DMS53 treated with DMSO at 0.1 percent for 48 hours (cell line): ENCODE measurements around the gene METRN.

Experiments used
- DNase-seq: peaks from one replicate; lab custom pipeline; 2025; ENCODE audit not compliant: unreplicated experiment; lab: John Stamatoyannopoulos, UW

Gene METRN

GRCh38 chr16:677316-678190, 37.4 kb upstream of the METRN start:
- DNase-seq, result no peak

GRCh38 chr16:678209-678857, 36.6 kb upstream of the METRN start:
- no peak for DNase-seq

- peak; percentile 59 for DNase-seq
These were observed 35.8 kb upstream of the METRN start for GRCh38 chr16:678858-679813.

- peak; percentile 74 for DNase-seq
These were observed 34.9 kb upstream of the METRN start, which contains the start of gene STUB1 for GRCh38 chr16:679814-680624. Gene STUB1 (plus strand): TSS chr16:680410. CDS start chr16:680526, 116 bp downstream.

- DNase-seq, result no peak
These were observed 34.3 kb upstream of the METRN start for GRCh38 chr16:680625-680945.

GRCh38 chr16:680967-681745, 33.8 kb upstream of the METRN start:
- DNase-seq, result no peak

- DNase-seq, result no peak
These were observed 33.0 kb upstream of the METRN start for GRCh38 chr16:681746-682427.

GRCh38 chr16:682493-683395, 32.2 kb upstream of the METRN start:
- DNase-seq, result no peak

- DNase-seq, result no peak
These were observed 31.4 kb upstream of the METRN start for GRCh38 chr16:683396-684070.

- DNase-seq, result peak; percentile 87
These were observed 30.7 kb upstream of the METRN start, which contains the start of gene JMJD8 for GRCh38 chr16:684071-684794. Gene JMJD8 (minus strand): TSS chr16:684334. CDS start chr16:684319, 15 bp downstream.

GRCh38 chr16:684961-685696, 29.8 kb upstream of the METRN start:
- peak; percentile 85 for DNase-seq

GRCh38 chr16:685967-686366, 29.0 kb upstream of the METRN start:
- DNase-seq, result peak; percentile 31

- no peak for DNase-seq
These were observed 28.3 kb upstream of the METRN start for GRCh38 chr16:686459-687260.

- DNase-seq, result no peak
These were observed 27.4 kb upstream of the METRN start for GRCh38 chr16:687499-687898.

- DNase-seq, result no peak
These were observed 25.6 kb upstream of the METRN start for GRCh38 chr16:689175-689897.
